ENCODE data around the gene DNAJC30.

GRCh38 chr7:73719806-73720169 lies 36.5 kb upstream of the DNAJC30 start:
- no peak for TF ChIP-seq POLR2AphosphoS5 (IDR thresholded peaks at IDR 0.05)
- TF ChIP-seq CTCF (IDR thresholded peaks at IDR 0.05) = no peak
